KMS-11 (cell line): ENCODE results near the gene NPIPB2.
"Not testable (repeated sequence)": the region's sequence is repeated elsewhere in the genome, so short reads cannot be mapped to it uniquely, and the experiment has no call there.

Experiments used
- H2AFZ ChIP-seq: fragments of 200-600 bp; sonication (generic); 2 replicates; pipeline ENCODE4 v1.6.1; 2016; ENCODE audit warnings: antibody characterized with exemption, mixed run types, low read depth
- H3K27ac ChIP-seq: fragments of 200-600 bp; sonication (generic); 2 replicates; pipeline ENCODE4 v1.6.1; 2016; ENCODE audit warnings: mild to moderate bottlenecking, mixed run types
- H3K27me3 ChIP-seq: fragments of 200-600 bp; sonication (generic); 2 replicates; pipeline ENCODE4 v1.6.1; 2017; ENCODE audit warnings: mild to moderate bottlenecking, low read depth, mixed run types, moderate library complexity; ENCODE audit not compliant: insufficient read depth
- H3K36me3 ChIP-seq: fragments of 200-600 bp; sonication (generic); 2 replicates; pipeline ENCODE4 v1.6.1; 2017; ENCODE audit warnings: mild to moderate bottlenecking, mixed run types; ENCODE audit not compliant: insufficient read depth
- H3K4me1 ChIP-seq: fragments of 200-600 bp; sonication (generic); 2 replicates; pipeline ENCODE4 v1.6.1; 2016; ENCODE audit warnings: mild to moderate bottlenecking, low read depth, mixed run types; ENCODE audit not compliant: poor library complexity, severe bottlenecking
- H3K4me2 ChIP-seq: fragments of 200-600 bp; sonication (generic); 2 replicates; pipeline ENCODE4 v1.7.0; 2016; ENCODE audit warnings: mild to moderate bottlenecking, mixed run types
- H3K4me3 ChIP-seq: fragments of 200-600 bp; sonication (generic); IDR thresholded peaks from 2 replicates; pipeline ENCODE4 v1.6.1; 2017; ENCODE audit warnings: low read depth, low read length, mixed read lengths; ENCODE audit not compliant: insufficient read depth
- H3K79me2 ChIP-seq: fragments of 200-600 bp; sonication (generic); 2 replicates; pipeline ENCODE4 v1.6.1; 2016; ENCODE audit warnings: low read depth, mixed run types; ENCODE audit not compliant: insufficient read depth
- H3K9ac ChIP-seq: fragments of 200-600 bp; sonication (generic); 2 replicates; pipeline ENCODE4 v1.6.1; 2016; ENCODE audit warnings: mild to moderate bottlenecking, mixed run types
- H4K20me1 ChIP-seq: fragments of 200-600 bp; sonication (generic); 2 replicates; pipeline ENCODE4 v1.6.1; 2016; ENCODE audit warnings: mild to moderate bottlenecking, mixed run types; ENCODE audit not compliant: insufficient read depth
- CTCF ChIP-seq: fragments of 200-600 bp; sonication (generic); conservative IDR thresholded peaks from 2 replicates; pipeline ENCODE4 v1.6.1; 2017; ENCODE audit warnings: low read depth, mild to moderate bottlenecking, antibody characterized with exemption, low read length, moderate library complexity, mixed read lengths

NPIPB2 gene

GRCh38 chr16:11949527-11949926, 7.7 kb upstream of the NPIPB2 start:
- Histone ChIP-seq H4K20me1 (no peaks in the 10 kb centered on the region), H3K4me1 (peaks cover 34% of the 10 kb centered on the region), H3K79me2 (no peaks in the 10 kb centered on the region), H3K9ac (no peak overlapping the region), H3K27me3 (no peaks in the 10 kb centered on the region), H3K4me2 (no peak overlapping the region), H3K4me3 (no peak overlapping the region), H2AFZ (no peak overlapping the region), H3K27ac (no peak overlapping the region), H3K36me3 (no peaks in the 10 kb centered on the region)
- TF ChIP-seq CTCF: peak; percentile 71

- no peak for TF ChIP-seq CTCF
- H4K20me1 ChIP-seq: no peaks in the 10 kb centered on the region
These were observed 7.0 kb upstream of the NPIPB2 start for GRCh38 chr16:11948819-11949218.

GRCh38 chr16:11946433-11946832, 4.6 kb upstream of the NPIPB2 start:
- H3K9ac ChIP-seq: no peak overlapping the region
- peaks cover 34% of the 10 kb centered on the region for H3K4me1 ChIP-seq
- no peaks in the 10 kb centered on the region for H3K79me2 ChIP-seq
- H3K4me2 ChIP-seq: no peak overlapping the region
- H2AFZ ChIP-seq: no peak overlapping the region
- no peak for TF ChIP-seq CTCF
- no peaks in the 10 kb centered on the region for H3K36me3 ChIP-seq
- no peak overlapping the region for H3K27ac ChIP-seq
- H4K20me1 ChIP-seq: no peaks in the 10 kb centered on the region
- H3K27me3 ChIP-seq: no peaks in the 10 kb centered on the region
- H3K4me3 ChIP-seq: no peak overlapping the region

More at GRCh38 chr16:11948819-11949218, 7.0 kb upstream of the NPIPB2 start:
- Histone ChIP-seq H3K4me3 (no peak overlapping the region), H3K4me1 (peaks cover 34% of the 10 kb centered on the region), H3K27me3 (no peaks in the 10 kb centered on the region), H2AFZ (no peak overlapping the region), H3K9ac (no peak overlapping the region), H3K79me2 (no peaks in the 10 kb centered on the region), H3K36me3 (no peaks in the 10 kb centered on the region), H3K27ac (no peak overlapping the region), H3K4me2 (no peak overlapping the region)

- H3K27ac ChIP-seq, H3K79me2 ChIP-seq: not testable (repeated sequence)
These were observed 14.5 kb downstream of the NPIPB2 start for GRCh38 chr16:11927350-11927749.

DNA sequence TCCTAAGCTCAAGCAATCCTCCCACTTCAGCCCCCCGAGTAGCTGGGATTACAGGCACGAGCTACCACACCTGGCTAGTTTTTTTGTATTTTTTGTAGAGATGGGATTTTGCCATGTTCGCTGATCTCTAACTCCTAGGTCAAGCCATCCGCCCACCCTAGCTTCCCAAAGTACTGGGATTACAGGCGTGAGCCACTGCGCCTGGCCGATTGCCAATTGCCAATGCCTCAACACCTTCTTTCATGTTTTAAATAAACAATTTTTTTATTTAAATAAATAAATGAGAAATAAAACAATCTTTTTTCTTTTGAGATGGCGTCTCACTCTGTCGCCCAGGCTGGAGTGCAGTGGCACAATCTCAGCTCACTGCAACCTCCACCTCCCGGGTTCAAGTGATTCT, 17.8 kb downstream of the NPIPB2 start:
- H3K4me3 ChIP-seq, H3K4me2 ChIP-seq, H3K36me3 ChIP-seq, H4K20me1 ChIP-seq, H3K4me1 ChIP-seq, H2AFZ ChIP-seq, H3K27me3 ChIP-seq, H3K9ac ChIP-seq, H3K79me2 ChIP-seq, H3K27ac ChIP-seq: not testable (repeated sequence)

More at GRCh38 chr16:11927350-11927749, 14.5 kb downstream of the NPIPB2 start:
- H3K36me3 ChIP-seq, H2AFZ ChIP-seq, H3K9ac ChIP-seq, H3K4me1 ChIP-seq, H3K4me2 ChIP-seq, H4K20me1 ChIP-seq, H3K4me3 ChIP-seq, H3K27me3 ChIP-seq: not testable (repeated sequence)
